Gastrocnemius medialis (tissue), 4 donors: Measurements from ENCODE around the gene SLC25A12. TPM values are rescaled to one million over a fixed set of nuclear protein-coding genes. Genes with fewer than 3 reads are reported as not detected.

Source experiments
- ATAC-seq, 2 donors: fragments of 150-250 bp; one replicate each; pipeline ENCODE4 v1.9.1; 2016
- DNase-seq, 2 donors: peaks; one replicate each; pipeline ENCODE4 v3.0.0-alpha.2; 2019
- H3K27ac ChIP-seq, 4 donors: fragments of 200-600 bp; sonication (generic); 1 replicate in 1 of 4; 2 replicates in 3 of 4; pipeline ENCODE4 v1.5.1; 2016 to 2018; ENCODE audit warnings: mild to moderate bottlenecking in 2 of 4, moderate library complexity in 1 of 4
- H3K27me3 ChIP-seq, 3 donors: fragments of 200-600 bp; sonication (generic) in 2 of 3; 1 replicate in 1 of 3; 2 replicates in 2 of 3; pipeline versions ENCODE4 v1.5.1 to v1.6.0; 2016 to 2019; ENCODE audit warnings: mild to moderate bottlenecking in 1 of 3, moderate library complexity in 1 of 3
- H3K36me3 ChIP-seq, 2 donors: fragments of 200-600 bp; sonication (generic) in 1 of 2; one replicate each; pipeline ENCODE4 v1.5.1; 2017 to 2018
- H3K4me1 ChIP-seq, 2 donors: fragments of 200-600 bp; sonication (generic) in 1 of 2; one replicate each; pipeline ENCODE4 v1.5.1; 2016 to 2017; ENCODE audit warnings: mild to moderate bottlenecking in 2 of 2
- H3K4me3 ChIP-seq, 4 donors: fragments of 200-600 bp; sonication (generic) in 3 of 4; 1 replicate in 1 of 4; 2 replicates in 3 of 4; pipeline ENCODE4 v1.5.1; 2016 to 2019; ENCODE audit warnings: mild to moderate bottlenecking in 2 of 4
- H3K9me3 ChIP-seq, 3 donors: fragments of 200-600 bp; sonication (generic) in 2 of 3; 1 replicate in 1 of 3; 2 replicates in 2 of 3; pipeline ENCODE4 v1.5.1; 2016 to 2019
- CTCF ChIP-seq, 5 experiments: fragments of 450-650 bp in 3 of 5; fragments of 200-600 bp in 2 of 5; sonication (generic) in 2 of 5; IDR thresholded peaks in 4 of 5; conservative IDR thresholded peaks in 1 of 5; 1 replicate in 4 of 5; 2 replicates in 1 of 5; pipeline ENCODE4 v1.5.1; 2016 to 2019; ENCODE audit warnings: antibody characterized with exemption in 5 of 5, mild to moderate bottlenecking in 3 of 5, moderate library complexity in 3 of 5
- POLR2A ChIP-seq, 2 donors: fragments of 450-650 bp; IDR thresholded peaks; one replicate each; pipeline ENCODE4 v1.6.1; 2017; ENCODE audit warnings: antibody characterized with exemption in 2 of 2, mild to moderate bottlenecking in 2 of 2, moderate library complexity in 2 of 2
- in situ Hi-C, 4 donors: fragments of 200-750 bp; cut with MboI; loops; one replicate each; pipeline versions ENCODE4 v1.15.0 to v1.8.0; 2017; ENCODE audit warnings: low sequenced_read_pairs in 4 of 4
- intact Hi-C: fragments of 100-400 bp; cut with DNase I; formaldehyde crosslinking; loops from one replicate; pipeline ENCODE4 v1.15.1; 2023; ENCODE audit warnings: low total_unique reads
- total RNA-seq, 4 donors: library from RNA; depleted of rRNA; stranded (reverse); fragments of >200 nt; gene quantifications; one replicate each; pipeline versions ENCODE4 v1.1.0 to v1.2.3, GENCODE V29; 2016

SLC25A12 gene
- total RNA-seq, 4 donors from 2014 or later, result 54.2 to 91.3 (median 79.0) TPM

- intact Hi-C loops, result no loop called here
- no peak overlapping the region for H3K4me3 ChIP-seq
- no peak for DNase-seq
- TF ChIP-seq CTCF (IDR thresholded peaks at IDR 0.05 in 4 of 5, conservative IDR thresholded peaks at IDR 0.05 in 1 of 5), result no peak
- no peak for TF ChIP-seq POLR2A (IDR thresholded peaks at IDR 0.05)
- H3K36me3 ChIP-seq, result peaks cover 0 to 14% of the 10 kb centered on the region in 2 donors
- H3K27ac ChIP-seq, result no peak overlapping the region
- H3K4me1 ChIP-seq, result peaks cover 0 to 19% of the 10 kb centered on the region in 2 donors
- no peaks in the 10 kb centered on the region for H3K9me3 ChIP-seq
- no peaks in the 10 kb centered on the region for H3K27me3 ChIP-seq
- ATAC-seq, result no peak
- in situ Hi-C loops, result loop anchor here (25.0 kb wide), 2 partner anchors 279 to 304 kb away; partner anchors contain the start of genes DLX2 (in 3 of the 4) and DLX1 (in 1 of the 4)
Measured at GRCh38 chr2:171807831-171808393, 86.1 kb downstream of the SLC25A12 start.

- Histone ChIP-seq H3K27ac (no peak overlapping the region), H3K9me3 (no peaks in the 10 kb centered on the region), H3K4me3 (no peak overlapping the region), H3K36me3 (peaks cover 0 to 14% of the 10 kb centered on the region in 2 donors), H3K27me3 (no peaks in the 10 kb centered on the region), H3K4me1 (peaks cover 0 to 14% of the 10 kb centered on the region in 2 donors)
- DNase-seq, result no peak
- intact Hi-C loops (no loop called here), in situ Hi-C loops (loop anchor here (25.0 kb wide), 2 partner anchors 280 to 305 kb away; partner anchors contain the start of genes DLX2 (in 3 of the 4) and DLX1 (in 1 of the 4))
- no peak for ATAC-seq
- TF ChIP-seq CTCF (IDR thresholded peaks at IDR 0.05 in 4 of 5, conservative IDR thresholded peaks at IDR 0.05 in 1 of 5) (no peak), POLR2A (IDR thresholded peaks at IDR 0.05) (no peak)
Measured at GRCh38 chr2:171807119-171807518, 86.9 kb downstream of the SLC25A12 start.

GRCh38 chr2:171804456-171804855, 89.6 kb downstream of the SLC25A12 start:
- intact Hi-C loops (no loop called here), in situ Hi-C loops (loop anchor here (25.0 kb wide), 2 partner anchors 283 to 308 kb away; partner anchors contain the start of genes DLX2 (in 3 of the 4) and DLX1 (in 1 of the 4))
- no peak for TF ChIP-seq CTCF (IDR thresholded peaks at IDR 0.05 in 4 of 5, conservative IDR thresholded peaks at IDR 0.05 in 1 of 5)
- TF ChIP-seq POLR2A (IDR thresholded peaks at IDR 0.05), result no peak
- H3K9me3 ChIP-seq, result no peaks in the 10 kb centered on the region
- ATAC-seq, result no peak
- H3K27ac ChIP-seq, result no peak overlapping the region
- no peak overlapping the region for H3K4me3 ChIP-seq
- DNase-seq, result no peak
- no peaks in the 10 kb centered on the region for H3K4me1 ChIP-seq
- no peaks in the 10 kb centered on the region for H3K27me3 ChIP-seq
- H3K36me3 ChIP-seq, result peaks cover 0 to 17% of the 10 kb centered on the region in 2 donors

- intact Hi-C loops, result no loop called here
- TF ChIP-seq CTCF (IDR thresholded peaks at IDR 0.05 in 4 of 5, conservative IDR thresholded peaks at IDR 0.05 in 1 of 5) (no peak), POLR2A (IDR thresholded peaks at IDR 0.05) (no peak)
- no peak for DNase-seq
- Histone ChIP-seq H3K4me3 (no peak overlapping the region), H3K36me3 (peaks cover 0 to 23% of the 10 kb centered on the region in 2 donors), H3K9me3 (no peaks in the 10 kb centered on the region), H3K4me1 (no peaks in the 10 kb centered on the region), H3K27me3 (no peaks in the 10 kb centered on the region), H3K27ac (no peak overlapping the region)
- in situ Hi-C loops, result loop anchor here (25.0 kb wide), 2 partner anchors 284 to 309 kb away; partner anchors contain the start of genes DLX2 (in 3 of the 4) and DLX1 (in 1 of the 4)
- ATAC-seq, result no peak
Measured at GRCh38 chr2:171803757-171804156, 90.3 kb downstream of the SLC25A12 start.
